Lung (tissue), 12 donors: Measurements from ENCODE around the gene COPA. TPM values are rescaled to one million over a fixed set of nuclear protein-coding genes. Genes with fewer than 3 reads are reported as not detected.
A peak's percentile ranks its signal among the peaks of the same experiment; 100 is the strongest.
"Not testable (repeated sequence)": the region's sequence is repeated elsewhere in the genome, so short reads cannot be mapped to it uniquely, and the experiment has no call there.

Source experiments
- ATAC-seq: fragments of 200-7000 bp; cut with Tn5 transposase; one replicate; pipeline ENCODE4 v1.9.1; 2020; ENCODE audit warnings: moderate number of reproducible peaks; ENCODE audit not compliant: insufficient read depth, low FRiP score
- DNase-seq, 3 donors: peaks; one replicate each; pipeline ENCODE4 v3.0.0-alpha.2; 2013 to 2017
- H3K27ac ChIP-seq, 2 donors: one replicate each; pipeline ENCODE4 v1.5.1; 2013; ENCODE audit warnings: mild to moderate bottlenecking in 2 of 2, moderate library complexity in 2 of 2, control low read depth in 1 of 2, inconsistent platforms in 1 of 2, low read depth in 1 of 2, low read length in 1 of 2
- H3K27me3 ChIP-seq, 3 donors: one replicate each; pipeline ENCODE4 v1.5.1; 2013; ENCODE audit warnings: low read length in 2 of 3; ENCODE audit not compliant: control insufficient read depth in 3 of 3, insufficient read depth in 3 of 3
- H3K36me3 ChIP-seq, 4 donors: one replicate each; pipeline ENCODE4 v1.5.1; 2013; ENCODE audit warnings: low read length in 4 of 4, mild to moderate bottlenecking in 1 of 4, moderate library complexity in 1 of 4; ENCODE audit not compliant: control insufficient read depth in 4 of 4, insufficient read depth in 4 of 4
- H3K4me1 ChIP-seq, 5 donors: one replicate each; pipeline ENCODE4 v1.5.1; 2013; ENCODE audit warnings: low read length in 5 of 5, mild to moderate bottlenecking in 2 of 5, moderate library complexity in 1 of 5; ENCODE audit not compliant: control insufficient read depth in 5 of 5, insufficient read depth in 5 of 5
- H3K4me3 ChIP-seq: one replicate; pipeline ENCODE4 v1.5.1; 2013; ENCODE audit warnings: mild to moderate bottlenecking, control low read depth, moderate library complexity
- H3K9ac ChIP-seq, 2 donors: one replicate each; pipeline ENCODE4 v1.5.1; 2013; ENCODE audit warnings: low read length in 2 of 2, control low read depth in 1 of 2; ENCODE audit not compliant: insufficient read depth in 1 of 2
- H3K9me3 ChIP-seq, 4 donors: one replicate each; pipeline ENCODE4 v1.5.1; 2013; ENCODE audit warnings: low read length in 3 of 4, mild to moderate bottlenecking in 1 of 4, moderate library complexity in 1 of 4; ENCODE audit not compliant: control insufficient read depth in 4 of 4, insufficient read depth in 3 of 4
- WGBS, 2 donors: extraction: QIAGEN DNeasy Blood & Tissue Kit; methylation state at CpG; one replicate each; pipeline ENCODE4 v1.1.7; 2013; 5-methylcytosine and 5-hydroxymethylcytosine counted together
- polyA plus RNA-seq, 2 donors: library from polyadenylated mRNA; stranded (reverse); fragments of 200-250 nt; gene quantifications; one replicate each; pipeline ENCODE4 v1.2.1, GENCODE V29; 2013
- total RNA-seq, 2 donors: library from RNA; depleted of rRNA in 1 of 2; stranded (reverse); fragments of >200 nt in 1 of 2; gene quantifications; one replicate each; pipeline ENCODE4 v1.2.1, GENCODE V29; 2014 to 2021
- TF ChIP-seq, protein P1 (sequence below): IDR thresholded peaks from 2 replicates; pipeline ENCODE4 v1.5.1; 2012; ENCODE audit warnings: mild to moderate bottlenecking; ENCODE audit errors: control extremely low read depth, extremely low read depth
- donor health status: control.
- donor health status: control.
- donor health status: Bipolar disorder and iron deficiency.
- donor health status: healthy.
- donor health status: DM: yes; HTN: yes; CAD: no.

Gene COPA
- total and polyA plus RNA-seq, 4 donors: 64.6 to 159 (median 125) TPM

DNA sequence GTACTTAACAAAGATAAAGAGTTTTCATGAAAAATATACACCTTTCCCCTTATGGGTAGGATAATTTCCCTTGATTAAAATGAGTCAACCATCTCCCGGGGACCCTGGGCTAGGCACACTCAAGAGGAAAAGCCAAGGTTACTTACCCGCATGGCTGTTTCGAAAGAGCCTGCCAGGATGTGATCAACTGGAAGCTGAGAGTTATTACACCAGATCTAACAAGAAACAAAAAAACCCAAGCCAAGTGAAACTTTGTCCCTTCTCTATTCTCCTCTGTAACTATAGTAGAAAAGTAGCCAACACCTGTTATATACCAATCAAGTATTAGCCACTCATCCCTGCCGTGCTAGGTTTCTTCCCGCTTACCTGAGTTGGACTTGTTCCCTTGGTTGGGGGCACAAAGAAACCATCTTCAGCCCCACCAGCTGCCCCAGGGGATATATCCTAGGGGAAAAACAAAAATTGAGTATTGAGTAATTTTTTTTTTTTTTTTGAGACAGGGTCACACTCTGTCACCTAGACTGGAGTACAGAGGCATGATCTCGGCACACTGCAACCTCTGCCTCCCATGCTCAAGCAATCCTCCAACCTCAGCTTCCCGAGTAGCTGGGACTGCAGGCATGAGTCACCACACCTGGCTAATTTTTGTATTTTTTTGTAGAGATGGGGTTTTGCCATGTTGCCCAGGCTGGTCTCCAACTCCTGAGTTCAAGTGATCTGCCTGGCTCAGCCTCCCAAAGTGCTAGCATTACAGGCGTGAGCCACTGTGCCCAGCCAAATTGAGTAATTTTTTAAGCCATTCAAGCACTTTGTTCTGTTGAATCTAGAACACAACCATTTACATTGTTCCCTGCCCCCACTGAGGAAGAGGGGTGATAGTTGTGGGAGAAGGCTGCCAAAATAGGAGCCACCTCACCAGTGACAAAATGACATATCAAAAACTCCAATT, 49.8 kb downstream of the COPA start:
- DNase-seq: no peak
- peaks cover 0 to 2% (median 0%) of the 10 kb centered on the region in 5 donors for H3K4me1 ChIP-seq
- 75 to 82% methylated on average over 8 of the region's 8 CpGs for WGBS, 2 donors
- H3K27ac ChIP-seq: no peak overlapping the region
- no peak for ATAC-seq
- no peaks in the 10 kb centered on the region for H3K27me3 ChIP-seq
- H3K36me3 ChIP-seq: peaks cover 66 to 85% (median 80%) of the 10 kb centered on the region in 4 donors
- no peaks in the 10 kb centered on the region for H3K9me3 ChIP-seq
- H3K9ac ChIP-seq: no peak overlapping the region
- H3K4me3 ChIP-seq: no peak overlapping the region
- TF ChIP-seq, protein P1, sequence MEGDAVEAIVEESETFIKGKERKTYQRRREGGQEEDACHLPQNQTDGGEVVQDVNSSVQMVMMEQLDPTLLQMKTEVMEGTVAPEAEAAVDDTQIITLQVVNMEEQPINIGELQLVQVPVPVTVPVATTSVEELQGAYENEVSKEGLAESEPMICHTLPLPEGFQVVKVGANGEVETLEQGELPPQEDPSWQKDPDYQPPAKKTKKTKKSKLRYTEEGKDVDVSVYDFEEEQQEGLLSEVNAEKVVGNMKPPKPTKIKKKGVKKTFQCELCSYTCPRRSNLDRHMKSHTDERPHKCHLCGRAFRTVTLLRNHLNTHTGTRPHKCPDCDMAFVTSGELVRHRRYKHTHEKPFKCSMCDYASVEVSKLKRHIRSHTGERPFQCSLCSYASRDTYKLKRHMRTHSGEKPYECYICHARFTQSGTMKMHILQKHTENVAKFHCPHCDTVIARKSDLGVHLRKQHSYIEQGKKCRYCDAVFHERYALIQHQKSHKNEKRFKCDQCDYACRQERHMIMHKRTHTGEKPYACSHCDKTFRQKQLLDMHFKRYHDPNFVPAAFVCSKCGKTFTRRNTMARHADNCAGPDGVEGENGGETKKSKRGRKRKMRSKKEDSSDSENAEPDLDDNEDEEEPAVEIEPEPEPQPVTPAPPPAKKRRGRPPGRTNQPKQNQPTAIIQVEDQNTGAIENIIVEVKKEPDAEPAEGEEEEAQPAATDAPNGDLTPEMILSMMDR: no peak

DNA sequence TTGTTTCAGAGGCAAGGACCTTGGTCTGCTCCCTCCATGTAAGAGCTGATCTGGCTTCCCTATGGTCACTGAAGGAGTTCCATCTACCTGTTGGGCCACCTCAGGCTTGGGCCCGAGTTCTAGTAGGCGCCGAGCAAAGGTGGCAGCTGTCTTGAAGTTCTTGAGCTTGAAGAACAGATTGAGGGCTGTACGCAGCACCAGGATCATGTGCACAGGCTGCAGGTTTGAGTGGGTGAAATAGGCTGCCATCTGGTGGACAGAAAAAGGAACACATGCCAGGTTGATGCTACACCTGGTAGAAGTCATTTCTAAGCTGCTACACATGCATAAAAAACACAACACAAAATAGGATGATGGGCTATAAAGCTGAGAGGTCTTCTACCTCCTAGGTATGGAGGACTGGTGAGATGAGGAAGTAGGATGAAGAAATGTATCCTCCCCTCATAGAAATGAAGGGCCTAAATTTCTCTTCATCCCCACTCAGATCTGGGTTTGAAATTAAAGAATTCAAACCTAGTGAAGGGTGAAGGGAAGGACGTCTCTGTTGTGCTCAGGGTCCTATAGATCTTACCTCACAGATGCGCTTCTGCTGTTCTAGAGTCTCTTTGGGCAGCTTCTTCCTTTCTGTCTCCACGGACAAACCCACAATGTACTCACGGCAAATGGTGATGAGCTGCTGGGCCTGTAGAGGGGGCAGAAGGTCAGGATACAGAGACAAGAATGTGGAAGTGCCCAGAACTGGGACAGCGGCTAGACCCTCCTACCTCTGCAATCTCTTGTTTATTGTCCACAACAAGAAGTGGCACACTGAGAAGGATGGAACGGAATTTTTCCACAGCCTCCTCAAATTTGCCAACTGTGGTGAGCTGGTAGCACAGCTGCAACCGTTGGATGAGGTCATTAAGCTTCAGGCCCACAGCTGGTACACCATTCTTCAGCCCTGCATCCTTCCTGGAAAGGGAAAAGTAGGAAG, 51.5 kb downstream of the COPA start:
- peaks cover 56 to 70% (median 64%) of the 10 kb centered on the region in 4 donors for H3K36me3 ChIP-seq
- ATAC-seq: peak; percentile 87
- TF ChIP-seq, protein P1: peak; percentile 67
- no peaks in the 10 kb centered on the region for H3K9me3 ChIP-seq
- no peak overlapping the region for H3K27ac ChIP-seq
- no peak overlapping the region for H3K4me3 ChIP-seq
- no peak overlapping the region for H3K9ac ChIP-seq
- H3K27me3 ChIP-seq: no peaks in the 10 kb centered on the region
- H3K4me1 ChIP-seq: peaks cover 0 to 2% (median 0%) of the 10 kb centered on the region in 5 donors
- peak; percentile 68 to 81 (median 74) for DNase-seq
- WGBS, 2 donors: 41 to 42% methylated on average over 11 of the region's 11 CpGs

DNA sequence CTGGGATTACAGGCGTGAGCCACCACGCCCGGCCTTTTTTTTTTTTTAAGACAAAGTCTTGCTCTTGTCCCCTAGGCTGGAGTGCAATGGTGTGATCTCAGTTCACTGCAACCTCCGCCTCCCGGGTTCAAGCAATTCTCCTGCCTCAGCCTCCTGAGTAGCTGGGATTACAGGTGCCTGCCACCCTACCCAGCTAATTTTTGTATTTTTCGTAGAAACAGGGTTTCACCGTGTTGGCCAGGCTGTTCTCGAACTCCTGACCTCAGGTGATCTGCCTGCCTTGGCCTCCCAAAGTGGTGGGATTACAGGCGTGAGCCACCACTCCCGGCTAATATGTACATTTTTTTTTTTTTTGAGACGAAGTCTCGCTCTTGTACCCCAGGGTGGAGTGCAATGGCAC, 55.3 kb downstream of the COPA start:
- not testable (repeated sequence) for H3K27ac ChIP-seq, DNase-seq, H3K9ac ChIP-seq, H3K9me3 ChIP-seq, H3K27me3 ChIP-seq, ATAC-seq, H3K4me3 ChIP-seq
- 95 to 97% methylated on average over 12 of the region's 12 CpGs for WGBS, 2 donors
- Histone ChIP-seq H3K4me1 (peaks cover 0 to 12% (median 9%) of the 10 kb centered on the region in 5 donors), H3K36me3 (peaks cover 26 to 40% (median 31%) of the 10 kb centered on the region in 4 donors)
